H7 (cell line): ENCODE results near the gene JAGN1. TPM values are rescaled to one million over a fixed set of nuclear protein-coding genes. Genes with fewer than 3 reads are reported as not detected.
"Not testable (repeated sequence)": the region's sequence is repeated elsewhere in the genome, so short reads cannot be mapped to it uniquely, and the experiment has no call there.

Source experiments
- DNase-seq: peaks from one replicate; pipeline ENCODE4 v3.0.0; 2012
- H3K27me3 ChIP-seq: 2 replicates; pipeline ENCODE4 v1.6.0; 2011; ENCODE audit warnings: mild to moderate bottlenecking, low read length; ENCODE audit not compliant: control insufficient read depth, insufficient read depth
- H3K36me3 ChIP-seq: replicated peaks from 2 replicates; pipeline ENCODE4 v1.5.1; 2011; ENCODE audit warnings: low read length; ENCODE audit not compliant: control insufficient read depth, insufficient read depth
- H3K4me3 ChIP-seq: 2 replicates; pipeline ENCODE4 v1.5.1; 2011; ENCODE audit warnings: low read depth, mild to moderate bottlenecking, control low read depth, low read length, moderate library complexity; ENCODE audit not compliant: insufficient read depth
- total RNA-seq: library from RNA; depleted of rRNA; stranded (reverse); fragments of >200 nt; shearing (Covaris generic); gene quantifications from 2 replicates; pipeline ENCODE4 v1.2.3, GENCODE V29; 2014

The JAGN1 gene
- total RNA-seq, 1 experiment from 2014 or later: 15.1 TPM

DNA sequence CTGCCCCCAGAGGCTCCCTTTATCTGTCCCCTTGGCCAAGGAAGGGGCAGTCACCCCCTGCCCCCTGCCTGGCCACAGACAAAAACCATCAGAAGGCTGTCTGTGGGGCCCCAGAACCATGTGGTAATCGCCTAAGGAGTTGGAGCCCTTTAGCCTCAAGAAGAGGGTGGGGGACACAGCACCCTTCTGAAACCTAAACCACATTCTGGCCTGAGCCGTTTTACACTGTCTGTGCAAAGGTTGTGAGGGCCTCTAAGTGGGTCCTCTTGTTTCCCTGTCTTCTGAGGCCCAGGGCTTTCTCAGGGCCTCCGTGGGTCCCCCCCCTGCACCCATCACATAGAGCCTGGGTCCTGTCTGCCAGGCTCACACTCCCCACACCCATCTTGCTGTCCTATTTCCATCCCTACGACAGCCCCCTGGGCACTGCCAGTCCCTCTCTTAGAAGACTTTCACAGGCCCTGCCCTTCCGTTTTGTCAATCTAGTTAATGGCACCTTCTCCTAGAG is 28.7 kb upstream of the JAGN1 start:
- peak; percentile 45 for DNase-seq
- Histone ChIP-seq H3K27me3 (peaks cover 7% of the 10 kb centered on the region; the same call in 1 of the 2 replicates), H3K36me3 (no peaks in the 10 kb centered on the region), H3K4me3 (no peak overlapping the region)

DNA sequence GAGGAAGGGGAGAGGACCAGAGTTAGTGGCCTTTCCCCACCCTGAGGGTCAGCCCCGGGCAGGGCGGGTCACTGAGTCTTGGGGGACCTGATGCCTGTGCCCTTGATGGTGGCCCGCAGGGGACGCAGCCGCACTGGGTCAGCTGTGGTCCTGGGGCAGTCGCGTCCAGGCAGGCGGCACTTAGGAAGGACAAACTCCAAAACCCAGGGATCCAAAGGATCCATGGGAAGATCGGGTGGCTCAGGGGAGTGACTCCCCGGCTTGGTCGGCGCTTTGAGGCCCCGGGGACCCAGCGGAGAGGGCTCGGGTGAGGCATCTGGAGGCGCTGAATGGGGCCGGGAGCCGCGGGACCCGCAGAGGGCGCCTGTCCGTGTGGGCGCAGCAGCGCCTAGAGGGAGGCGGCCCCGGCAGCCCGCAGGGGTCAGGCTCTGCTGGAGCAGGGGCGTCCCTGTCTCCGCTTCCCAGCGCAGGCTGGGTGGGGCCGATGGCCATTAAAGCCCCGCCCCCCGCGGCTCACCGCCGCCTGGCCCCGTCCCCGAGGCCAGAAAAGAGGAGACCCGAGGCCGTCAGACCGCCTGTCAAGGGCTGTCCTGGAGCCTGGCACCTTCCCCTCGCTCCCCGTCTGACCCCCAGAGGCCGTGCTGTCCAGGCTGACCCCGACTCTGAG is 27.9 kb upstream of the JAGN1 start:
- DNase-seq: peak; percentile 96
- peaks cover 7% of the 10 kb centered on the region; the same call in 1 of the 2 replicates for H3K27me3 ChIP-seq
- H3K36me3 ChIP-seq: no peaks in the 10 kb centered on the region
- H3K4me3 ChIP-seq: peak overlapping the region; percentile 38

DNA sequence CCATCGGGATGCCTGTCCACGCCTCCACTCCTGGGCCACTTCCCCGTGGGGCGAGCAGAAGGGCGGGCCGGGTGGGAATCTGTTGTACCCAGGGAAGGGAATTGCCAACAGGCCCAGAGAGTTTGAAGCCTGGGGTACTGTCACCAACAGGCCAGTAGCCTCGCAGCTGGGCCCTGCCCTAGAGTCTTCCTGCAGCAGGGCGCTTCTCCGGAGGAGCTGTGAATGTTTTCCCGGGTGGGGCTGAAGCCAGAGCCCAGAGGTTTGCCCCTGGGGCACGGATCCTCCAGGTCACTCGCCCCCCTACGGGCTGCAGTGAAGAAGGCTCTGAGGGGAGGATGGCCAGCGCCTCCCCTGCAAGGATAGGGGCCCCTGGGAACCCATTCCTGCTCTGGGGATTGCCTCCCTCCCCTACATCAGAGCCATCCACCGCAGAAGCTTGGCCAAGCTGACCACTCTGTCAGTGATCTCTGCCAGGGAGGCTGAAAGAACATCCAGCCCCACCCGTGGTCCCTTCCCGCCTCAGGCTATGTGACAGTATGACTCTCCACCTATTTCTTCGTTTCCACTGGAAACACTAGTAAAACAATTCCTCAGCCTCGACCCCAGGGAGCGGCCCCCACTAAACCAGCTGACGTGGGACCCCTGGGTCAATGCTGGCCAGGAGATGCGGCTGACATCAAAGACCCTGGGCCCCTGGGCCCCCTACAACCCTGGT is 27.2 kb upstream of the JAGN1 start:
- DNase-seq: no peak
- H3K36me3 ChIP-seq: no peaks in the 10 kb centered on the region
- H3K4me3 ChIP-seq: peak overlapping the region; percentile 38
- peaks cover 7% of the 10 kb centered on the region; the same call in 1 of the 2 replicates for H3K27me3 ChIP-seq

DNA sequence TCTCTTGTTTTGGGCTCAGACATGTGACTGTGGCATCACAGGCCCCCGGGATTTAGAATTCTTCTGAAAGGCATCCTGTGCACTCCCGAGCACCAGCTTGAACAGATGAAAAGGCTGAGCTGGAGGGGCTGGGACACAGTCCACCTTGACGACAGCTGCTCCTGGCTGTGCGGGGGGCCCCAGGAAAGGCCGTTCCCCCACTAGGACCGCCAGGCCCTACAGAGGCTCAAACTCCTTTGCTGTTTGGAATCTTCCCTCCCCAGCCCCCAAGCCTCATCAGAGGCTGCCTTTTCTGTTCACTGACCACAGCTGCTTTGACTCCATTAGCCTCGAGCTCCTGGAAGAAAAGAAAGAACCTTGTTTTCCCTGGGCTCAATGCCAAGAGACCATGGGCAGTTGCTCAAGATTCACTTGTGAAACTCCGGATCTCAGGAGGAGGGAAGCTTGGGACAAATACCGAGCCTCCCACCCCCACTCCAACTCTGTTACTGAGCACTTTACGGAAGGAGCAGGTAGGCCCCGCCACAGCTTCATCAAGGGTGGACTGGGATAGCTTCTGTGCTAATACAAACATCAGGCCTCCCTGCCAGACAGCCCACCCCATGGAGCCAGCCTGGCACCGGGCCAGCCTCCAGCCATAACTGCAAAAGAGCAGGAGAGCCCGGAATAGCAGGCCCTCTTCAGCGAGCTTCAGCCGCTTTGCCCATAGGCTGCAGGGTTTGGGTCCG is 26.0 kb upstream of the JAGN1 start:
- no peak for DNase-seq
- H3K27me3 ChIP-seq: peaks cover 7% of the 10 kb centered on the region; the same call in 1 of the 2 replicates
- no peaks in the 10 kb centered on the region for H3K36me3 ChIP-seq
- H3K4me3 ChIP-seq: no peak overlapping the region

DNA sequence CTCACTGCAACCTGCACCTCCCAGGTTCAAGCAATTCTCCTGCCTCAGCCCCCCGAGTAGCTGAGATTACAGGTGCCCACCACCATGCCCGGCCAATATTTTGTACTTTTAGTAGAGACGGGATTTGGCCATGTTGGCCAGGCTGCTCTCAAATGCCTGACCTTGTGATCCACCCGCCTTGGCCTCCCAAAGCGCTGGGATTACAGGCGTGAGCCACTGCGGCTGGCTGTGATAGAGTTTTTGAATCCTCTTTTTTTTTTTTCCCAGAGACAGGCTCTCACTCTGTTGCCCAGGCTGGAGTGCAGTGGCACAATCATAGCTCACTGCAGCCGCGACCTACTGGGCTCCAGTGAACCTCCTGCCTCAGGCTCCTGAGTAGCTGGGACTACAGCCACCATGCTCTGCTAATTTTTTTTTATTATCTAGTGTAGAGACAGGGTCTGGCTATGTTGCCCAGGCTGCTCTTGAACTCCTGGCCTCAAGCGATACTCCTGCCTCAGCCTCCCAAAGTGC is 25.2 kb upstream of the JAGN1 start:
- H3K36me3 ChIP-seq, H3K4me3 ChIP-seq, DNase-seq, H3K27me3 ChIP-seq: not testable (repeated sequence)

DNA sequence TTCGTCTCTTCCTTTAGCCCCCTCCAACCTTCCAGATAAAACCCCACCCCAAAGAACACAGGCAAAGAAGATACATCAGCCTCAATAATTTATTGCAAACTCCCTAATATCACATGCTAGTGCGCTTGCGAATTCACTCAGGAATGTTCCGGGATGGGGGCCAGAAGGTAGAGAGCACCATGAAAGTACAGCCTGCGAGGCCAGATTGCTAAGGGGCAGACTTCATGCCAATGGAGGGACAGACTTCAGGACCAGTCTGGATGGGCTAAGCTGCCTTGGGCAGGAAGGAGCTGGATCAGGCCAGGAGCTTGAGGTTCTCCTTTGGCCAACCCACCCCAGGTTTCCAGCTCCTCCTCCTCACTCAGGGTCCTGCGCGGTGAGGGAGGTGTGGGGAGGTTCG is 23.8 kb upstream of the JAGN1 start:
- Histone ChIP-seq H3K4me3 (no peak overlapping the region), H3K36me3 (no peaks in the 10 kb centered on the region), H3K27me3 (peaks cover 7% of the 10 kb centered on the region; the same call in 1 of the 2 replicates)
- DNase-seq: no peak

DNA sequence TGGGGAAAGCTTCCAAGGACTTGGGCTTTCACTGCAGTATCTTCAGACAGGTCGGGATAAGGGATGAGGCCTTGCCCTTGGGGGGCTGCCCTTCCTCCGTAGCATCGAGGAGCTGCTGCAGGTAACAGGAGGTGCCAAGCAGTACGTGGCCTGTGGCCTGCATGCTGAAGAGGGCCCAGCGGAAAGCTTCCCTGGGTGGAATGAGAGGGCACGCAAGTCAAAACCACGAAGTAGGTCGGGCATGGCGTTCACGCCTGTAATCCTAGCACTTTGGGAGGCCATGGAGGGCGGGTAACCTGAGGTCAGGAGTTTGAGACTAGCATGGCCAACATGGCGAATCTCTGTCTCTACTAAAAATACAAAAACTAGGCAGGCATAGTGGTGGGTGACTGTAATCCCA is 23.3 kb upstream of the JAGN1 start:
- Histone ChIP-seq H3K27me3 (peaks cover 6% of the 10 kb centered on the region; the same call in 1 of the 2 replicates), H3K4me3 (no peak overlapping the region), H3K36me3 (no peaks in the 10 kb centered on the region)
- no peak for DNase-seq

DNA sequence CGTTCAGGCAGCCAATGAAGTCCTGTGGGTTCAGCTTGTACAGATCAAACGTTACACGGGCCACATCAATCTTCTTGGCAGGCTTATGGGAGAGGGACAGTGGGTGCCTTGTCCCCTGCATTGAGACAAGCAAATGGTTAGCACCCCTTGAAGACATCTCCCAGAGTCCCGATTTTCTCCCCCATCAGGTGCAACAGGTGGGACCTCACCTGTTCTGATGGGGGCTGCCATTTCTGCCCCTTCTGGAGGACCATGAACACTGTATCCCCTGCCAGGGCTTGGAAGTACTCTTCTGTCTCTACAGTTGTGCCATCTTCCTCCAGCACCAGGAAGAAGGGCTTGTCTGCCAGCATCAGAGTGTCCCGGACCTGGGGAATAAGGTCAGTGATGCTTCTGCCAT is 20.5 kb upstream of the JAGN1 start:
- Histone ChIP-seq H3K27me3 (no peaks in the 10 kb centered on the region), H3K4me3 (no peak overlapping the region), H3K36me3 (no peaks in the 10 kb centered on the region)
- no peak for DNase-seq

DNA sequence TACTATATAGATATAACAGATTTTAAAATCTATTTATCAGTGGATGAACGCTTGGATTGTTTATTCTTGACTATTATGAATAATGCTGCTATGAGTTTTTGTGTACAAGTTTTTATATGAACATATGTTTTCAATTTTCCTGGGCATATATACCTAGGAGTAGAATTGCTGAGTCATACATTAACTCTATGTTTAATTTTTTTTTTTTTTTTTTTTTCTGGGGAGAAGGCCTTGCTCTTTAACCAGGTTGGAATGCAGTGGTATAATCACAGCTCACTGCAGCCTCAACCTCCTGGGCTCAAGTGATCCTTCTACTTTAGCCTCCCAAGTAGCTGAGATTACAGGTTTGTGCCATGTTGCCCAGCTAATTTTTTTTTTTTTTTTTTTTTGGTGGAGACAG is 19.4 kb upstream of the JAGN1 start:
- H3K27me3 ChIP-seq: no peaks in the 10 kb centered on the region
- DNase-seq: no peak
- no peaks in the 10 kb centered on the region for H3K36me3 ChIP-seq
- no peak overlapping the region for H3K4me3 ChIP-seq

DNA sequence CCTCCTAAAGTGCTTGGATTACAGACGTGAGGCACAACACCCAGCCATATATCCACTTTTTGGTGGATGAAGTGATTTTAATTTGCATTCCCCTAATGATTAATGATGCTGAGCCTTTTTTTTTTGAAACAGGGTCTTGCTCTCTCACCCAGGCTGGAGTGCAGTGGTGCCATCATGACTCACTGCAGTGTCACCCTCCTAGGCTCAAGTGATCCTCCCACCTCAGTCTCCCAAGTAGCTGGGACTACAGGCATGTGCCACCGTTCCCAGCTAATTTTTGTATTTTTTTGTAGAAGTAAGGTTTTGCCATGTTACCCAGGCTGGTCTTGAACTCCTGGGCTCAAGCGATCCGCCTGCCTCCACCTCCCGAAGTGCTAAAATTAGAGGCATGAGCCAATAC is 18.3 kb upstream of the JAGN1 start:
- H3K4me3 ChIP-seq, DNase-seq, H3K36me3 ChIP-seq, H3K27me3 ChIP-seq: not testable (repeated sequence)

DNA sequence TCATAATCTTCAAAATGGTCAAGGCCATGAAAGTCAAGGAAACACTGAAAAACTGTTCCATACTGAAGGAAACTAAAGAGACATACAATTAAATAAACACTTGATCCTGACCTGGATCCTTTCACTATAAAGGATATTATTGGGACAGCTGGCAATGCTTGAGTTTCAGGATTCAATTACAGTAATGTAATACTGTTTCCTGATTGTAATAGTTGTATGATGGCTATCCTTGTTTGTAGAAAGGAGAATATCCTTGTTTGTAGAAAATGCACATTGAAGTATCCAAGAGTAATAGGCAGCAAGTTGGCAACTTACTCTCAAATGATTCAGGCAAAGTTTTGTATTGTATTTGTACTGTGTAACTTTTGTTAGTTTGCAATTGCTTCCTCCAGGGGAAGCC is 15.0 kb upstream of the JAGN1 start:
- DNase-seq: no peak
- Histone ChIP-seq H3K36me3 (no peaks in the 10 kb centered on the region), H3K4me3 (no peak overlapping the region), H3K27me3 (no peaks in the 10 kb centered on the region)

DNA sequence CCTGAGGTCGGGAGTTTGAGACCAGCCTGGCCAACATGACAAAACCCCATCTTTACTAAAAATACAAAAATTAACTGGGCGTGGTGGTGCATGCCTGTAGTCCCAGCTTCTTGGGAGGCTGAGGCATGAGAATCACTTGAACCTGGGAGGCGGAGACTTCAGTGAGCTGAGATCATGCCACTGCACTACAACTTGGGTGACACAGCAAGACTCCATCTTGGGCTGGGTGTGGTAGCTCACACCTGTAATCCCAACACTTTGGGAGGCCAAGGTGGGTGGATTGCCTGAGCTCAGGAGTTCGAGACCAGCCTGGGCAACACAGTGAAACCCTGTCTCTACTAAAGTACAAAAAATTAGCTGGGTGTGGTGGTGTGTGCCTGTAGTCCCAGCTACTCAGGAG is 14.2 kb upstream of the JAGN1 start:
- DNase-seq, H3K27me3 ChIP-seq, H3K4me3 ChIP-seq, H3K36me3 ChIP-seq: not testable (repeated sequence)

DNA sequence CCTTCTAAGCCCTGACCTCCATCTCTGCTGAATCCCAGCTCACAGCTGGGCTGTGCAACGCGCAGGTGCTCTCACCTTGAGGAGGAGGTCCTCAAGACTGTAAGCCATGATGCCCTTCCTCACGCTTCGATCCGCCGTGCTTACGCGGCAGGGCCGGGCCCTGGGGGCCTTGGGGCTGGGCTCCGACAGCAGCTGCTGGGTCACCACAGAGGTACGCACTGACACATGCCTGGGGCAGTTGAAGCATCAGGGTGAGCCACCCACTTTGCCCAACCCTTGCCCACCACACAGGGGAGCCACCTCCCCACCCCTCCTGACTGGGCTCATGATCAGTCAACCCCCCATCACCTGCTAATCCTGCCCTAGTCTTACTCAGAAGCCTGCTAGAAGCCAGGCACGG is 13.4 kb upstream of the JAGN1 start:
- H3K27me3 ChIP-seq: no peaks in the 10 kb centered on the region
- no peaks in the 10 kb centered on the region for H3K36me3 ChIP-seq
- no peak overlapping the region for H3K4me3 ChIP-seq
- DNase-seq: peak; percentile 56

DNA sequence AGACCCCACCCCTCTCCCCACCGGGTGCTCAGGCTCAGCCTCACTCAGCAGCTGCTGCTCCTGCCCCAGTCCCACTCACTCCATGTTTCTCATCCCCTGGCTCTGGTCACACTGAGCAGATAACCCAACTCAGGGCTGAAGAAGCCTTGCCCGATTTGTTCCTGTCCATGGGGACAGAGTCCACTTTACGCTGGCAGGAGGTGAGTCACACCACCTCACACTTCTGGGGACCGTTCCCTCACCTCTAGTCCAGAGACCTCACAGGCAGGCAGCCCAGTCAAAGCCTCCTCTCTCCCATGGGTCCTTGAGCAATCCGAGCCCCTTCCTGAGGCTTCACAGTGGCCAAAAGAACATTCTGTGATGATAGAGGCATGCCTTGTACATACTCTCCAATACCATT is 11.7 kb upstream of the JAGN1 start:
- H3K4me3 ChIP-seq: no peak overlapping the region
- H3K36me3 ChIP-seq: no peaks in the 10 kb centered on the region
- DNase-seq: no peak
- no peaks in the 10 kb centered on the region for H3K27me3 ChIP-seq
